Loucy (cell line): Measurements from ENCODE around the gene DLG2.

Experiments used
- CTCF ChIP-seq: fragments of 200-600 bp; sonication (generic); conservative IDR thresholded peaks from 2 replicates; pipeline ENCODE4 v1.5.1; 2014; ENCODE audit warnings: mild to moderate bottlenecking, antibody characterized with exemption, low read length
- EZH2phosphoT487 ChIP-seq: fragments of 200-600 bp; IDR thresholded peaks from 2 replicates; pipeline ENCODE4 v1.6.1; 2018; ENCODE audit warnings: antibody characterized with exemption, mild to moderate bottlenecking, moderate library complexity, borderline replicate concordance

- TF ChIP-seq CTCF (no peak), EZH2phosphoT487 (no peak)
Observed at GRCh38 chr11:84543367-84544159, 1083.6 kb downstream of the DLG2 start.
